ENCODE data around the gene FERMT3. TPM values are rescaled to one million over a fixed set of nuclear protein-coding genes. Genes with fewer than 3 reads are reported as not detected.
A peak's percentile ranks its signal among the peaks of the same experiment; 100 is the strongest.

The FERMT3 gene
- total and polyA plus RNA-seq, 2 of the 13 experiments (the other 11 are each of a cell fraction or from before 2014, with no cell fraction given): 0.29 TPM; not detected in 1

GRCh38 chr11:64251016-64251752 is 44.7 kb downstream of the FERMT3 start, which contains the start of gene PLCB3 (continued):
- no peak for TF ChIP-seq SNRNP70 (IDR thresholded peaks at IDR 0.05; ENCODE audit: low read depth, low read length)
- TF ChIP-seq FOXO1 (CRISPR knock-in tag; IDR thresholded peaks at IDR 0.05): no peak
- 0 out of 2 replicates have a peak, but pooled peaks have one; percentile 34 for TF ChIP-seq ZNF572 (CRISPR knock-in tag; IDR thresholded peaks at IDR 0.05)
- TF ChIP-seq PATZ1 (CRISPR knock-in tag; IDR thresholded peaks at IDR 0.05): peak; percentile 51; the same call in 1 of the 2 replicates
- no peak for TF ChIP-seq NFRKB (IDR thresholded peaks at IDR 0.05)
- TF ChIP-seq RAD21 (CRISPR knock-in tag; IDR thresholded peaks at IDR 0.05): peak; percentile 48; the same call in 1 of the 2 replicates
- peak; percentile 57 for TF ChIP-seq ZNF574 (CRISPR knock-in tag; IDR thresholded peaks at IDR 0.05)
- TF ChIP-seq MIXL1 (CRISPR knock-in tag; IDR thresholded peaks at IDR 0.05): no peak
- TF ChIP-seq ZNF687 (CRISPR knock-in tag; IDR thresholded peaks at IDR 0.05): peak; percentile 40
